ENCODE results near the gene MRPL12.

- TF ChIP-seq CTCF (IDR thresholded peaks at IDR 0.05; ENCODE audit: low read length), result no peak
- no peak for TF ChIP-seq EZH2 (optimal IDR thresholded peaks at IDR 0.05; ENCODE audit: low read depth, low read length)
- no peak for TF ChIP-seq EZH2phosphoT487 (IDR thresholded peaks at IDR 0.05; ENCODE audit: low read length)
Measured at GRCh38 chr17:81734405-81735263, 31.5 kb downstream of the MRPL12 start.

All from MM.1S (cell line).